PC-9 (cell line): ENCODE data around the gene SELPLG.

ENCODE experiments used
- CTCF ChIP-seq: fragments of 200-600 bp; sonication (generic); conservative IDR thresholded peaks from 2 replicates; pipeline ENCODE4 v1.6.1; 2017; ENCODE audit warnings: mixed run types, antibody characterized with exemption, mild to moderate bottlenecking, moderate library complexity
- EZH2 ChIP-seq: fragments of 200-600 bp; sonication (generic); IDR thresholded peaks from 2 replicates; pipeline ENCODE4 v1.8.0; 2017; ENCODE audit warnings: antibody characterized with exemption, low read depth

- TF ChIP-seq CTCF = no peak
- TF ChIP-seq EZH2 = no peak
Observed at GRCh38 chr12:108638997-108639822, 5.5 kb upstream of the SELPLG start.
